Femur (tissue), 1 donor: ENCODE measurements around the gene HNRNPL.
A peak's percentile ranks its signal among the peaks of the same experiment; 100 is the strongest.
"Not testable (repeated sequence)": the region's sequence is repeated elsewhere in the genome, so short reads cannot be mapped to it uniquely, and the experiment has no call there.

Experiments
- DNase-seq: peaks from one replicate; pipeline ENCODE4 v3.0.0-alpha.2; 2017

Gene HNRNPL

GRCh38 chr19:38843175-38843758, 6.5 kb downstream of the HNRNPL start:
- no peak for DNase-seq

GRCh38 chr19:38842439-38843174, 7.2 kb downstream of the HNRNPL start:
- DNase-seq: no peak

GRCh38 chr19:38841787-38842438, 7.9 kb downstream of the HNRNPL start:
- no peak for DNase-seq

GRCh38 chr19:38841180-38841766, 8.5 kb downstream of the HNRNPL start:
- no peak for DNase-seq

- DNase-seq: no peak
Measured at GRCh38 chr19:38840583-38840968, 9.2 kb downstream of the HNRNPL start.

GRCh38 chr19:38839816-38840582, 9.8 kb downstream of the HNRNPL start:
- no peak for DNase-seq

GRCh38 chr19:38838986-38839761, 10.6 kb downstream of the HNRNPL start:
- no peak for DNase-seq

GRCh38 chr19:38838208-38838985, 11.4 kb downstream of the HNRNPL start:
- DNase-seq: no peak

GRCh38 chr19:38837656-38838121, 12.1 kb downstream of the HNRNPL start:
- no peak for DNase-seq

GRCh38 chr19:38836983-38837626, 12.7 kb downstream of the HNRNPL start:
- no peak for DNase-seq

GRCh38 chr19:38836159-38836982, 13.4 kb downstream of the HNRNPL start:
- no peak for DNase-seq

- no peak for DNase-seq
Measured at GRCh38 chr19:38834590-38834989, 15.2 kb downstream of the HNRNPL start.

- DNase-seq: no peak
Measured at GRCh38 chr19:38834104-38834490, 15.7 kb downstream of the HNRNPL start.

- no peak for DNase-seq
Measured at GRCh38 chr19:38833092-38833425, 16.7 kb downstream of the HNRNPL start.

GRCh38 chr19:38831142-38831605, 18.6 kb downstream of the HNRNPL start:
- peak; percentile 73 for DNase-seq

GRCh38 chr19:38830039-38830733, 19.6 kb downstream of the HNRNPL start:
- no peak for DNase-seq

- not testable (repeated sequence) for DNase-seq
Measured at GRCh38 chr19:38829203-38829602, 20.6 kb downstream of the HNRNPL start.

GRCh38 chr19:38826856-38827551, 22.8 kb downstream of the HNRNPL start:
- no peak for DNase-seq
